Activated CD8-positive, alpha-beta memory T cell treated with anti-CD3 and anti-CD28 coated beads for 48 hours (primary cell): ENCODE measurements around the gene BICD1.

Source experiments
- DNase-seq, 3 experiments: peaks; one replicate each; pipeline ENCODE4 v3.0.0-alpha.2; 2020; ENCODE audit warnings: low read depth in 2 of 3, low spot score in 2 of 3

Gene BICD1

GRCh38 chr12:32140877-32141276 is 34.2 kb downstream of the BICD1 start:
- DNase-seq, result no peak

DNA sequence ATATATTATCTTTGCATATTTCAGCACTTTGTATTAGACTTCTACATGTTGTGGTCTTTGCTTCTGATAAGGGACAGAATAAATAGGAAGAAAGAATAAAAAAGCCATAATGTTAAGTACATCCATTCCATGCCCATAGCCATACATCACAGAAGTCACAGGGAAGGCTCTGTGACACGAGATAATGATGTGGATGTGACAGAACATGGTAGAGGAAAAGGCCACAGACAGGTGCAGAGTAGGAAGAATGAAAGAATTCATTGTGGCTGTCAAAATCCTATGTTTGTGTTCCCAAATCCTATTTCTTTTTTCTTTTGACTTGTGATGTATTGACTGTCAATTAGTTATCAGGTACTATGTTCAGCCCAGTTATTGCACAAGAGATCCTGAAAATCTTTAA is 38.4 kb downstream of the BICD1 start:
- DNase-seq, result no peak

GRCh38 chr12:32146074-32146873 is 39.6 kb downstream of the BICD1 start:
- DNase-seq, result no peak

DNA sequence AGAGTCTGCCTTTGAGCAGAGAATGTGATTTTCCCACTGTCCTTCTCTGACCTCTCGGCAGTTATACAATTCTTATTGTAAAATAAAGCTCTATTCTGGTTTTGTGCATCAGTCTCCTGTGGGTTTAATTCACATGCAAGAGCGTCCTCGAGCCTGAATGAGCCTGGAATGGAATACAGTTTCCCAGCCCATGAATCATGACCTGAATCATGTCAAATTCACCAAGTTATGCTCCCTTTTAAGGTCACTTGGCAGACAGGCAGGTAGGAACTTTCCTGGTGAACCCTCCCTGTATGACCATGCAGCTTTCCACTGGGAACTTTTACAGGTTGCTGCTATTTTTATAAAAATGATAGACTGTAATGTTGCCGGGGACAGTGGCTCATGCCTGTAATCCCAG is 41.7 kb downstream of the BICD1 start:
- DNase-seq, result no peak

- DNase-seq, result no peak
These were observed 42.8 kb downstream of the BICD1 start for GRCh38 chr12:32149489-32149888.

GRCh38 chr12:32151086-32151485 is 44.4 kb downstream of the BICD1 start:
- DNase-seq, result no peak

DNA sequence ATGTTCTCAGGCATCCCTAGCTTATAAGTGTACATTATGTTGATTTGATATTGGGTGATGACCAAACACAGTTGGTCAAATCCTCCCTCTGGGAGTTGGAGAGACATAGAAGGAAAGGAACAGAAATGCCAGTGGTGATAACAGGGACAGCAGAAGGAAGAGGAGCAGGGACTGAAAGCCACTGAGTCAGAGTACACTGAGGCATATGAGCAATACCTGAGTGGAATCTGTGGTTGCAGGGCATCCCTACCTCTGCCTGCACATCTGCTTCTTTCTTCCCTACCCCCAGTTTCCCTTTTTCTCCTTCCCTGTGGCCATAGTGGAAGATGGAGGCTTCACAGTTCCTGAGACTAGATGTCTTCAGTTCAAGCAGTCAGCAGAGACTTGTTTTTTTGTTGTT is 44.9 kb downstream of the BICD1 start:
- DNase-seq, result no peak

DNA sequence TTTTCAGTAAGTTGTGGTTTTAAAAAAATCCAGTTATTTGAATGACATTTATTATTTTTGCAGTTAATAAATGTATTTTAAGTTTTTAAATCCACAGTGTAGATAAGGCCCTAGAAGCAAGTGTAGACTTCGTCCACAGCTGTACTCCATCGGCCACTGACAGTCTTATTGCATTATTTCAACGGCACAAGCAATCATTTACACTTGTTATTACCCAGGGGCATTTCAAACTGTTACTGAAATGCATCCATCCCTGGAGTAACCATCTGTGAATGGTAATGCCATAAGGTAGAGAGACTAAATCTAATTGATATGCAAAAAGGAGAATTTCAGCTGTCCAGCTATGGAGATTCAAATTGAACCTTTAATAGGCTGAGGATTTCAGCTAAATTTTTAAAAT is 48.4 kb downstream of the BICD1 start:
- no peak for DNase-seq

GRCh38 chr12:32155961-32156529 is 49.4 kb downstream of the BICD1 start:
- DNase-seq, result no peak

GRCh38 chr12:32158525-32158924 is 51.9 kb downstream of the BICD1 start:
- no peak for DNase-seq

DNA sequence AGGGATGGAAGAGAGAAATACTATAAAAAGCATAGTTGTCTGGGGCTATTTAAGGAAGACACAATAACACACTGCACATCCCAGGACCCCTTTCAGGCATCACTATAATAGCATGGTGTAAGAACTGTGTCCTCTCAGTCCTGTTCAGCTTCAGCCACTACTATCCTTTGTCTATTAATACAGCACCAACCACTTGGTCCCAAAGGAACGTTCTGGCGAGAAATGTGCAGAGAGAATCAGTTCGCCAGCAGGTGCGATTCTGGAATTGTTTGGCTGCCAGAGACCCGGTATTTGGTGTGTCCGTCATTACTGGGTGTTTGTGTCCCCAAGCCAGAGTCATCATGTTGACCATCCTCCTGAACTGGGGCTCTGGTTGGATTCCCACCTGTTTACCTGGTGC is 52.7 kb downstream of the BICD1 start:
- DNase-seq, result no peak

- DNase-seq, result no peak
These were observed 53.3 kb downstream of the BICD1 start for GRCh38 chr12:32159925-32160324.

DNA sequence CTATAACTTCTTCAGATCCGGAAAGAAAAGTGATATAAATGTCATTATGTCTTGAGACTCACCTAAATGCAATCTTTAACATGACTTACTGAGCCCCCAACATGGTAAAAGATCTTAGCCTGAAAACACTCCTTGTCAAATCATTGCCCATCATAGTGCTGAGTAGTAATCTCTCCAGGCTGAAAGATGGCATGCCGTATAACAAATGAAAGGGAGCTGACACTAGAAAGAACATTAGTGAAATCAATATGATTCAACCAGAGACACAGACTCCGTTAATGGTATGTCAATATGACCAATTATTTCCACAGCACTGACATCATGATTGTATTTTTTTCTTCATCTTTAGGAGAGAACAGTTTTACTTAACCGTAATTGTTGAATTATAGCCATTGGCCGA is 54.4 kb downstream of the BICD1 start:
- no peak for DNase-seq

DNA sequence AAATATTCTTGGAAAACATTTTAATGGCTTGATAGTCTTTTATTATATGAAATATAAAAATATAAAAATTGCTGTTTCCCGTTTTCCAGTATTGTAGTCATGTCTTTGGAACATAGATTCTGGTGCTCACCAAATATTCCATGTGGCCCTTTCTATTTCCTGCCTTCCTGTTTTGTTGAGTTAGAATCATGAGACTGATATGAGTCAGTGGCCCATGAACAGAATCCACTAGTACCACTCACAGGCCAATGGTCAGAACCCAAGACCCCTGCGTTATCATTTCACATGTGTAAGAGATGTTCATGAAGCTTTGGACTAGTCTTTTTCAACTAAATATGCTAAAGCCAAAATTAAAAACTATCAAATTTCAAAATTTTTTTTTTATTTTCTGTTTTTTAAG is 56.9 kb downstream of the BICD1 start:
- no peak for DNase-seq

DNA sequence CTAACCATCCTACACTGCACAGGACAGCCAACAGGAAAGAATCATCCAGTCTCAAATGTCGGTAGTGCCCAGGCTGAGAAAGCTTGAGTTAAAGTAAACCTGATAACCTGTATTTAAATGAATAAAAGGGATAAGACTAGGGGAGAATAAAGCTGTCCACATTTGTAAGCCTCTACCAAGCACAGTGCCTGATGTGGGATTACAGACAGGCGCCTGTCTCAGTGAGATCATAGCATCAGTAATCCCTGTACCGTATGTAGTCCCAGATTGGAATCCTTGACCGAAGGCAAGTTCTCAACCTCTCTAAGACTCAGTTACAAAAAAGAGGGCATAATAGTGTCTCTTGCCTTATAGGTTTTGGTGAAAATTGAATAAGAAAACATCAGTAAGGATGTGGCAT is 59.9 kb downstream of the BICD1 start:
- no peak for DNase-seq

- no peak for DNase-seq
These were observed 63.9 kb downstream of the BICD1 start for GRCh38 chr12:32170437-32170998.

GRCh38 chr12:32171211-32171610 is 64.6 kb downstream of the BICD1 start:
- DNase-seq, result no peak

GRCh38 chr12:32176606-32177005 is 70.0 kb downstream of the BICD1 start:
- DNase-seq, result no peak

DNA sequence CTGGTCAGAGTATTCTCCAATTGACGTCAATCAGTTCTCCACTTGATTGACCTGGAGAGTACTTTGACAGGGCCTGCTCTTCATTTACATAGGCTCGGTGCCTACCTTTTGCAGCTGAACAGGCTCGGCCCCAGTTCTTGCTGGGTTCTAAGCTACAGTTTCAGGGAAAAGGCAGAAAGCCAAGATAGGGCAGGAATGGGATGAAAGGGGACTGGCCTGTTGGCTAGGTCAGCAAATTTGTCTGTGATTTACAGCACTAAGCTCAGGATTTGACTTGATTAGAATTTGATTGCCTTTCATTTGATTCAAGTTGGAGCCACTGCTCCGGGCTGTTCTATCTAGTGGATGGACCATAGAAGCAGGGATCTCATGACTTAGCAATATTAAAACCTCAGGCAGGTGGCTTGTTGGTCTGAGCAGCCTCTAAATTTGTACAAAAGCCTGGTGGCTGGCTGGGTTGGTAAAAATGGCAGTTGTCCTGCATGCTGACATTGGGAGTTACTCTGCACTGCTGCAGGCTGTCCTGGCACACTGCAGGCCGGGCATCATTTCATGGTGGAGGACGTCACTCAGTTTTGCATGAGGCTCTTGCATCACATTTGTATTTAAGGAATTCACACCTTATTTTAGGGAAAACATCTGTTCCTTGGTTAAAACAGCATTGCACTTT is 71.8 kb downstream of the BICD1 start:
- no peak for DNase-seq

DNA sequence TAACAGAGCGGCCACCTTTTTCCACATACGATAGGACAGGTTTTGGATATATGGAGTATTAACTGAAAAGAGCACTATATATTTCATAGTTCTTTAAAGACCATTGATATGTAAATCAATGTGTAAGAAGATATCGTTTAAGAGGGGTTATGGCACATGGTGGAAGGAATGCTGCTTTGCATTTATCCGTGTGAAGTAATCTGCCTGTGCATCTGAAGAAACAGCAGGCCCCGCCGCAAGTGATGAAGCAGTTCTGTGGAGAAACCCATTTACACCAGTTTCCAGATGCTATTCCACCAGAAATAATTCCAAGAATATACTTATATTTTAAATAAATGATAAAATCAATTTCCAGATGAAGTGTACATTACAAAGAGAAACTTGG is 72.4 kb downstream of the BICD1 start:
- no peak for DNase-seq

- DNase-seq, result no peak
These were observed 75.0 kb downstream of the BICD1 start for GRCh38 chr12:32181498-32182175.

- no peak for DNase-seq
These were observed 77.0 kb downstream of the BICD1 start for GRCh38 chr12:32183650-32184049.
